ENCODE data around the gene SPRING1. TPM values are rescaled to one million over a fixed set of nuclear protein-coding genes. Genes with fewer than 3 reads are reported as not detected.

SPRING1 gene
- total and polyA plus RNA-seq, 2 donors (not counting 1 experiment from before 2014, with no cell fraction given), result 12.9 to 43.7 TPM

- 80% methylated on average over 2 of the region's 4 CpGs for WGBS (ENCODE audit: insufficient coverage)
- H2AFZ ChIP-seq (ENCODE audit: insufficient read depth, low read depth, low read length, poor library complexity, severe bottlenecking), result no peak overlapping the region
- Mint-ChIP-seq H3K9me3 (ENCODE audit: insufficient read depth) (no peaks in the 10 kb centered on the region), H3K4me1 (peaks cover 5% of the 10 kb centered on the region), H3K27me3 (peaks cover 9% of the 10 kb centered on the region), H3K4me3 (no peak overlapping the region), H3K27ac (no peak overlapping the region)
- no peaks in the 10 kb centered on the region for H3K79me2 ChIP-seq (ENCODE audit: control insufficient read depth, insufficient read depth, low read length)
- H3K4me1 ChIP-seq (ENCODE audit: control insufficient read depth in 2 of 2, insufficient read depth in 2 of 2, low read length in 2 of 2), result peaks cover 1 to 2% of the 10 kb centered on the region in 2 donors
- no peaks in the 10 kb centered on the region for H4K20me1 ChIP-seq (ENCODE audit: control insufficient read depth, insufficient read depth, low read length, poor library complexity, severe bottlenecking)
- intact Hi-C loops (cut with micrococcal nuclease), result loop anchor here (10.0 kb wide), 2 partner anchors 427 to 637 kb away; partner anchors contain the start of gene MED13L
- H3K9me3 ChIP-seq (ENCODE audit: control extremely low read depth in 1 of 3, control insufficient read depth in 2 of 3, insufficient read depth in 1 of 3, low read length in 2 of 3), result peaks cover 0 to 3% (median 0%) of the 10 kb centered on the region in 3 donors
- peaks cover 0 to 4% (median under 1%) of the 10 kb centered on the region in 4 experiments for H3K27me3 ChIP-seq (replicated peaks in 1 of 4; ENCODE audit: control extremely low read depth in 1 of 4, control insufficient read depth in 3 of 4, insufficient read depth in 4 of 4, low read length in 3 of 4)
- ATAC-seq (ENCODE audit: low read depth), result no peak
- no peaks in the 10 kb centered on the region for H3K36me3 ChIP-seq (replicated peaks in 1 of 2; ENCODE audit: control extremely low read depth in 1 of 2, control insufficient read depth in 1 of 2, extremely low read depth in 1 of 2, insufficient read depth in 2 of 2, low read length in 1 of 2)
- ChIA-PET CTCF (interaction anchor here (0.6 to 3.7 kb wide), 4 partner anchors 8 to 570 kb away, joined by 3 to 15 read pairs (median 12); partner anchors contain the start of gene HRK), POLR2A (interaction anchor here (0.6 kb wide), 1 partner anchor 363 kb away, joined by 4 read pairs; no protein-coding TSS in a partner anchor)
- no peak overlapping the region for H3K4me2 ChIP-seq (replicated peaks; ENCODE audit: low read depth, low read length, poor library complexity, severe bottlenecking)
- no peak for DNase-seq
- no peak overlapping the region for H3K27ac ChIP-seq (ENCODE audit: low read length in 2 of 2)
- TF ChIP-seq CTCF (IDR thresholded peaks at IDR 0.05) (no peak), EZH2 (IDR thresholded peaks at IDR 0.05; ENCODE audit: borderline replicate concordance, insufficient read depth, low read depth, low read length, poor library complexity, severe bottlenecking) (no peak)
- no peak overlapping the region for H3K4me3 ChIP-seq (ENCODE audit: control extremely low read depth in 1 of 5, extremely low read depth in 1 of 5, insufficient read depth in 1 of 5, low read depth in 2 of 5, low read length in 4 of 5)
- no peak overlapping the region for H3K9ac ChIP-seq (ENCODE audit: low read length)
These were observed 36.4 kb downstream of the SPRING1 start for GRCh38 chr12:116701432-116701831.

- Mint-ChIP-seq H3K9me3 (ENCODE audit: insufficient read depth) (no peaks in the 10 kb centered on the region), H3K4me1 (peaks cover 15% of the 10 kb centered on the region), H3K27me3 (peaks cover 16% of the 10 kb centered on the region), H3K27ac (no peak overlapping the region), H3K4me3 (no peak overlapping the region)
- peaks cover 0 to 18% (median 8%) of the 10 kb centered on the region in 4 experiments for H3K27me3 ChIP-seq (replicated peaks in 1 of 4; ENCODE audit: control extremely low read depth in 1 of 4, control insufficient read depth in 3 of 4, insufficient read depth in 4 of 4, low read length in 3 of 4)
- H3K79me2 ChIP-seq (ENCODE audit: control insufficient read depth, insufficient read depth, low read length), result no peaks in the 10 kb centered on the region
- H3K4me2 ChIP-seq (replicated peaks; ENCODE audit: low read depth, low read length, poor library complexity, severe bottlenecking), result no peak overlapping the region
- no peaks in the 10 kb centered on the region for H4K20me1 ChIP-seq (ENCODE audit: control insufficient read depth, insufficient read depth, low read length, poor library complexity, severe bottlenecking)
- H3K4me3 ChIP-seq (ENCODE audit: control extremely low read depth in 1 of 5, extremely low read depth in 1 of 5, insufficient read depth in 1 of 5, low read depth in 2 of 5, low read length in 4 of 5), result no peak overlapping the region
- H3K9ac ChIP-seq (ENCODE audit: low read length), result no peak overlapping the region
- no peaks in the 10 kb centered on the region for H3K36me3 ChIP-seq (replicated peaks in 1 of 2; ENCODE audit: control extremely low read depth in 1 of 2, control insufficient read depth in 1 of 2, extremely low read depth in 1 of 2, insufficient read depth in 2 of 2, low read length in 1 of 2)
- 100% methylated on average over 4 of the region's 6 CpGs for WGBS (ENCODE audit: insufficient coverage)
- no peak for ATAC-seq (ENCODE audit: low read depth)
- intact Hi-C loops (cut with micrococcal nuclease), result loop anchor here (10.0 kb wide), 2 partner anchors 425 to 635 kb away; partner anchors contain the start of gene MED13L
- peaks cover 14 to 16% of the 10 kb centered on the region in 2 donors for H3K4me1 ChIP-seq (ENCODE audit: control insufficient read depth in 2 of 2, insufficient read depth in 2 of 2, low read length in 2 of 2)
- no peak overlapping the region for H2AFZ ChIP-seq (ENCODE audit: insufficient read depth, low read depth, low read length, poor library complexity, severe bottlenecking)
- no peak overlapping the region for H3K27ac ChIP-seq (ENCODE audit: low read length in 2 of 2)
- H3K9me3 ChIP-seq (ENCODE audit: control extremely low read depth in 1 of 3, control insufficient read depth in 2 of 3, insufficient read depth in 1 of 3, low read length in 2 of 3), result peaks cover 0 to 3% (median 0%) of the 10 kb centered on the region in 3 donors
- TF ChIP-seq CTCF (IDR thresholded peaks at IDR 0.05) (no peak), EZH2 (IDR thresholded peaks at IDR 0.05; ENCODE audit: borderline replicate concordance, insufficient read depth, low read depth, low read length, poor library complexity, severe bottlenecking) (no peak)
- ChIA-PET POLR2A (interaction anchor here (0.6 kb wide), 1 partner anchor 554 kb away, joined by 3 read pairs; no protein-coding TSS in a partner anchor), CTCF (interaction anchor here (0.8 to 3.7 kb wide), 7 partner anchors 9 to 464 kb away, joined by 3 to 15 read pairs (median 5); partner anchors contain the start of gene HRK)
- no peak for DNase-seq
These were observed 37.8 kb downstream of the SPRING1 start for GRCh38 chr12:116700066-116700465.

Measured in B cell (primary cell).